GM13977 (cell line): ENCODE measurements around the gene NUAK1.

Experiments
- DNase-seq: peaks from one replicate; pipeline ENCODE4 v3.0.0; 2012; ENCODE audit warnings: low spot score
- in situ Hi-C: fragments of 300-500 bp; cut with MboI; formaldehyde crosslinking; loops from one replicate; pipeline ENCODE4 v1.12.0; 2022; ENCODE audit warnings: low sequenced_read_pairs, low pct_unique_long_range_greater_than_20kb, mixed read lengths, inconsistent platforms; ENCODE audit not compliant: unreplicated experiment
- TF ChIP-seq, protein P1 (sequence below): IDR thresholded peaks from 2 replicates; pipeline ENCODE4 v1.5.1; 2012; ENCODE audit warnings: mild to moderate bottlenecking, control low read depth; ENCODE audit not compliant: insufficient read depth; ENCODE audit errors: extremely low read depth, missing control alignments

NUAK1 gene

GRCh38 chr12:106120519-106121105, 18.1 kb downstream of the NUAK1 start:
- in situ Hi-C loops: no loop called here
- TF ChIP-seq, protein P1, sequence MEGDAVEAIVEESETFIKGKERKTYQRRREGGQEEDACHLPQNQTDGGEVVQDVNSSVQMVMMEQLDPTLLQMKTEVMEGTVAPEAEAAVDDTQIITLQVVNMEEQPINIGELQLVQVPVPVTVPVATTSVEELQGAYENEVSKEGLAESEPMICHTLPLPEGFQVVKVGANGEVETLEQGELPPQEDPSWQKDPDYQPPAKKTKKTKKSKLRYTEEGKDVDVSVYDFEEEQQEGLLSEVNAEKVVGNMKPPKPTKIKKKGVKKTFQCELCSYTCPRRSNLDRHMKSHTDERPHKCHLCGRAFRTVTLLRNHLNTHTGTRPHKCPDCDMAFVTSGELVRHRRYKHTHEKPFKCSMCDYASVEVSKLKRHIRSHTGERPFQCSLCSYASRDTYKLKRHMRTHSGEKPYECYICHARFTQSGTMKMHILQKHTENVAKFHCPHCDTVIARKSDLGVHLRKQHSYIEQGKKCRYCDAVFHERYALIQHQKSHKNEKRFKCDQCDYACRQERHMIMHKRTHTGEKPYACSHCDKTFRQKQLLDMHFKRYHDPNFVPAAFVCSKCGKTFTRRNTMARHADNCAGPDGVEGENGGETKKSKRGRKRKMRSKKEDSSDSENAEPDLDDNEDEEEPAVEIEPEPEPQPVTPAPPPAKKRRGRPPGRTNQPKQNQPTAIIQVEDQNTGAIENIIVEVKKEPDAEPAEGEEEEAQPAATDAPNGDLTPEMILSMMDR: no peak
- no peak for DNase-seq

GRCh38 chr12:106119301-106119700, 19.5 kb downstream of the NUAK1 start:
- in situ Hi-C loops: no loop called here
- TF ChIP-seq, protein P1: no peak
- DNase-seq: no peak

DNA sequence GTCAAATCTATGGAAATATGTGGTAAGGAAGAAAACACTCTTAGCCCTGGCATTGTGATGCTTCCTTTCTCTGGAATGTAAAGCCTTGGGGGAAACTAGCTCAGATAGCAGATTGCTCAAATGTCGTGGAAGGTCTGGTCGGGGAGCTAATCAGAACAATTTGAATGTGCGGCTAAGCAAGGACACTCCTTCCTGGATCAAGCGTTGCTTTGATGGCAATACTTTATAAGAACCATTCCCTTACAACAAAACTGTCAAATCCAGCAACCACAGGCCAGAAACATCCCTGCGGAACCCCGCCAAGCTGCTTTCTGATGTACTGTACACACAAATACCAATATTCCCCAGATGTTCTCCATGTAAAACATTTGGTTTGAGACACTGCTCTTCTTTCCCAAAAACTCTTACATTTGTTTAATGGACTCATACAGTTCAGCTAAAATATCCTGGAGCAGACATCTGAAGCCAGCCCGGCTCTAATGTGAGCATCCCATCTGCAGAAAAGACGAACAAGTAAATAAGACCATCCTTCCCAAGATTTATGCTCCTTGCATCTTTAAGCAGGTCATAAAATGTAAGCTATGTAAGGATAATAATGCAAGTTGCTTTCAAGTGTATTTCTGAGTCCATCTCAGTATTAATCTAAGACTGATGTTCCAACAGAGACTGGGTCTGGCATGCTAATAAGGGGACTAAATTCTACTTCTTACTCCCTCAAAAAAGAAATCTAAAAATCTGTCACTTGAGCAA, 20.2 kb downstream of the NUAK1 start:
- in situ Hi-C loops: no loop called here

GRCh38 chr12:106115440-106115839, 23.3 kb downstream of the NUAK1 start:
- TF ChIP-seq, protein P1: no peak
- no peak for DNase-seq
- in situ Hi-C loops: no loop called here

More for the DNA sequence above, 20.2 kb downstream of the NUAK1 start:
- no peak for DNase-seq
- TF ChIP-seq, protein P1: no peak

GRCh38 chr12:106114447-106115068, 24.2 kb downstream of the NUAK1 start:
- in situ Hi-C loops: no loop called here
- no peak for DNase-seq
- TF ChIP-seq, protein P1: no peak

DNA sequence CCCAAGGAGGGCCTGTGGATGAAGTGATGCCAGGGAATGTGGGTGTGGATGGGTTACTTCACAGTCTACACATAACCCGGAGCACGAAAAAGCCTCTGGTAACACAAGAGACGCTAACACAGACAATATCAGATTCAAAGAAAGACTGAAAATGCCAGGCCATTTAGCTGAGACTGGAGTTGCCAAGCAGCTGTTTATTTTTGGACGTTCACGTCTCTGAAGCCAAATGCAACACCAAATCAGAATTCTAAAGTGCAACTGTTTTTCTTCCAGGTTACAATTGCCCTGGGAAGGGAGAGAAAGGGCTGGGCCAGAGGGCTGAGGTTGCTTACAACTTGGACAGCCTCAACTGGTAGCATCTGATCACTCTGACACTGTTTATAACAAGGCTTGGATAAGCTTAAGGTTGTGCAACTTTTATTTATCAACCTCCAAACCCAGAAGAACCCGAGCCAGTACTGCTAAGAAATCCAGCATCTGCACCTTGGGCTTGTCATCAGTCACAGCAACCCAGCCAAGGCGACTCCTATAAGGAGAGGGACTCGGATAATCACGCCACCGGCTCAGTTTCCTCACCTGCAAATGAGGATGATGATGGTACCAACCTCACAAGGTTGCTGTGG, 24.8 kb downstream of the NUAK1 start:
- in situ Hi-C loops: no loop called here
- TF ChIP-seq, protein P1: no peak
- DNase-seq: no peak
